Sigmoid colon (tissue), 4 donors: ENCODE data around the gene ABCF3.

ENCODE experiments used
- CTCF ChIP-seq, 4 experiments: fragments of 450-650 bp in 3 of 4; fragments of 200-600 bp in 1 of 4; IDR thresholded peaks; one replicate each; pipeline ENCODE4 v1.5.1; 2016 to 2019; ENCODE audit warnings: antibody characterized with exemption in 4 of 4, mild to moderate bottlenecking in 3 of 4, moderate library complexity in 2 of 4
- EP300 ChIP-seq, 4 donors: sonication (generic); formaldehyde crosslinking; IDR thresholded peaks; one replicate each; pipeline ENCODE4 v1.6.1; 2017; ENCODE audit warnings: antibody characterized with exemption in 4 of 4
- POLR2A ChIP-seq, 2 donors: fragments of 450-650 bp; IDR thresholded peaks; one replicate each; pipeline ENCODE4 v1.6.1; 2016; ENCODE audit warnings: antibody characterized with exemption in 2 of 2, mild to moderate bottlenecking in 2 of 2, moderate library complexity in 2 of 2
- POLR2AphosphoS5 ChIP-seq, 4 donors: sonication (generic); formaldehyde crosslinking; IDR thresholded peaks; one replicate each; pipeline ENCODE4 v1.6.1; 2017; ENCODE audit warnings: antibody characterized with exemption in 4 of 4

DNA sequence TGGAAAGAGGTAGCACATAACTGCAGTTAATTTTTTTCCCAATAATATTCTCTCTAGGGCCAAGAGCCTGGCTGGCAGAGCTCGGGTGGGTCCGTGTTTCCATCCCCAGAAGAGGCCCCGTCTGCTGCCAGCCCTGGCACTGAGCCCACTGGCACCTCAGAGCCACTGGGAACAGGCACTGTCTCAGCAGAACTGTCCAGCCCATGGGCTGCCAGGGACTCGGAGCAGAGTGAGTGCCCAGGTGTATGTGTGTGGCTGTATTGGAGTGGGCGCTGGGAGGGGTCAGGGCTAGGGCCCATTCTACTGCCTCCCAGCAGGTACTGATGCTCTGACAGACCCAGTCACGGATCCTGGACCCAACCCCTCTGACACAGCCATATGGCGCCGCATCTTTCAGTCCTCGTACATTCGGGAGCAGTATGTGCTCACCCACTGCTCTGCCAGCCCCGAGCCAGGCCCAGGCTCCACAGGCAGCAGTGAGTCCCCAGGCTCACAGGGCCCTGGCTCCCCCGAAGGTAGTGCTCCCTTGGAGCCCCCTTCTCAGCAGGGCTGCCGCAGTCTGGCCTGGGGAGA is 52.3 kb downstream of the ABCF3 start:
- TF ChIP-seq CTCF (IDR thresholded peaks at IDR 0.05) (no peak), POLR2A (IDR thresholded peaks at IDR 0.05) (no peak), POLR2AphosphoS5 (IDR thresholded peaks at IDR 0.05) (no peak), EP300 (IDR thresholded peaks at IDR 0.05) (no peak)
